NT2/D1 (cell line): ENCODE data around the gene CALML3.

Experiments used
- DNase-seq: peaks from one replicate; pipeline ENCODE4 v3.0.0-alpha.2; 2011; ENCODE audit warnings: low read depth, low spot score
- H3K27me3 ChIP-seq: 2 replicates; pipeline ENCODE4 v1.6.0; 2011; ENCODE audit warnings: mild to moderate bottlenecking; ENCODE audit not compliant: insufficient read length, insufficient read depth
- H3K36me3 ChIP-seq: 2 replicates; pipeline ENCODE4 v1.6.1; 2011; ENCODE audit warnings: mild to moderate bottlenecking, low read length, mixed read lengths; ENCODE audit not compliant: insufficient read depth, insufficient read length
- H3K4me1 ChIP-seq: 2 replicates; pipeline ENCODE4 v1.5.1; 2011; ENCODE audit not compliant: insufficient read depth, insufficient read length
- H3K4me3 ChIP-seq: 2 replicates; pipeline ENCODE4 v1.5.1; 2011; ENCODE audit warnings: low read depth; ENCODE audit not compliant: insufficient read length
- H3K9ac ChIP-seq: 2 replicates; pipeline ENCODE4 v1.6.0; 2011; ENCODE audit warnings: low read depth; ENCODE audit not compliant: insufficient read length
- H3K9me3 ChIP-seq: 2 replicates; pipeline ENCODE4 v1.5.1; 2011; ENCODE audit warnings: mild to moderate bottlenecking, low read length; ENCODE audit not compliant: insufficient read depth
- SUZ12 ChIP-seq: IDR thresholded peaks from 2 replicates; pipeline ENCODE4 v1.6.1; 2011; ENCODE audit not compliant: insufficient read length, insufficient read depth; ENCODE audit errors: extremely low read depth
- YY1 ChIP-seq: IDR thresholded peaks from 2 replicates; pipeline ENCODE4 v1.6.1; 2011; ENCODE audit not compliant: insufficient read length, insufficient read depth
- ZNF274 ChIP-seq: IDR thresholded peaks from 2 replicates; pipeline ENCODE4 v1.6.1; 2011; ENCODE audit warnings: mild to moderate bottlenecking, low read depth, low read length

Gene CALML3

GRCh38 chr10:5573319-5573950, 48.7 kb downstream of the CALML3 start:
- H3K9me3 ChIP-seq = no peaks in the 10 kb centered on the region
- H3K36me3 ChIP-seq = no peaks in the 10 kb centered on the region
- no peak for DNase-seq
- no peak overlapping the region for H3K9ac ChIP-seq
- TF ChIP-seq SUZ12 (no peak), YY1 (no peak), ZNF274 (no peak)
- no peak overlapping the region for H3K4me3 ChIP-seq
- peaks cover 2% of the 10 kb centered on the region for H3K4me1 ChIP-seq
- H3K27me3 ChIP-seq = no peaks in the 10 kb centered on the region

GRCh38 chr10:5573968-5574641, 49.3 kb downstream of the CALML3 start:
- H3K9ac ChIP-seq = no peak overlapping the region
- no peak for DNase-seq
- no peaks in the 10 kb centered on the region for H3K9me3 ChIP-seq
- no peak for TF ChIP-seq SUZ12
- no peaks in the 10 kb centered on the region for H3K36me3 ChIP-seq
- H3K27me3 ChIP-seq = no peaks in the 10 kb centered on the region
- no peak overlapping the region for H3K4me3 ChIP-seq
- H3K4me1 ChIP-seq = peaks cover 2% of the 10 kb centered on the region

GRCh38 chr10:5574642-5575131, 49.9 kb downstream of the CALML3 start:
- DNase-seq = no peak
- Histone ChIP-seq H3K36me3 (no peaks in the 10 kb centered on the region), H3K9ac (no peak overlapping the region), H3K4me1 (peaks cover 2% of the 10 kb centered on the region), H3K9me3 (no peaks in the 10 kb centered on the region), H3K4me3 (no peak overlapping the region), H3K27me3 (no peaks in the 10 kb centered on the region)
- TF ChIP-seq YY1 (no peak), SUZ12 (no peak), ZNF274 (no peak)

- no peak overlapping the region for H3K9ac ChIP-seq
- peaks cover 2% of the 10 kb centered on the region for H3K4me1 ChIP-seq
- H3K27me3 ChIP-seq = no peaks in the 10 kb centered on the region
- no peaks in the 10 kb centered on the region for H3K36me3 ChIP-seq
- no peak for TF ChIP-seq YY1
- no peak for TF ChIP-seq SUZ12
- TF ChIP-seq ZNF274 = no peak
- H3K9me3 ChIP-seq = no peaks in the 10 kb centered on the region
- no peak for DNase-seq
- H3K4me3 ChIP-seq = no peak overlapping the region
These were observed 50.4 kb downstream of the CALML3 start for GRCh38 chr10:5575144-5575481.

GRCh38 chr10:5575482-5576153, 50.9 kb downstream of the CALML3 start:
- Histone ChIP-seq H3K27me3 (no peaks in the 10 kb centered on the region), H3K36me3 (no peaks in the 10 kb centered on the region), H3K4me1 (peaks cover 2% of the 10 kb centered on the region), H3K4me3 (no peak overlapping the region), H3K9me3 (0 out of 2 replicates have a peak, but pooled peaks cover under 1% of the 10 kb centered on the region), H3K9ac (no peak overlapping the region)
- no peak for DNase-seq
- no peak for TF ChIP-seq YY1
- TF ChIP-seq SUZ12 = no peak
- no peak for TF ChIP-seq ZNF274

GRCh38 chr10:5576154-5576748, 51.5 kb downstream of the CALML3 start:
- Histone ChIP-seq H3K4me3 (no peak overlapping the region), H3K27me3 (no peaks in the 10 kb centered on the region), H3K36me3 (no peaks in the 10 kb centered on the region), H3K4me1 (peaks cover 2% of the 10 kb centered on the region), H3K9ac (no peak overlapping the region), H3K9me3 (peaks cover 7% of the 10 kb centered on the region; the same call in 1 of the 2 replicates)
- TF ChIP-seq SUZ12 = no peak
- no peak for TF ChIP-seq ZNF274
- TF ChIP-seq YY1 = no peak
- DNase-seq = no peak
